OCI-LY7 (cell line): Measurements from ENCODE around the gene NPAS4. TPM values are rescaled to one million over a fixed set of nuclear protein-coding genes. Genes with fewer than 3 reads are reported as not detected.
A peak's percentile ranks its signal among the peaks of the same experiment; 100 is the strongest.

ENCODE experiments used
- BruUV-seq: library from RNA; stranded (reverse); fragments of 400-500 nt; replicated peaks from 2 replicates; lab custom pipeline; 2021; lab: Mats Ljungman, UMichigan
- CTCF ChIA-PET: fragments of 300-600 bp; sonication (Branson Sonifier 250); formaldehyde crosslinking; loops from one replicate; lab custom pipeline; 2022; ENCODE audit warnings: antibody characterized with exemption; ENCODE audit not compliant: unreplicated experiment; lab: Charles Lee
- POLR2A ChIA-PET: fragments of 300-600 bp; sonication (Branson Sonifier 250); formaldehyde crosslinking; loops from one replicate; lab custom pipeline; 2022; ENCODE audit warnings: antibody characterized with exemption; lab: Charles Lee
- DNase-seq: peaks from one replicate; pipeline ENCODE4 v3.0.0-alpha.2; 2015; ENCODE audit warnings: low spot score
- H2AFZ ChIP-seq: fragments of 200-600 bp; sonication (generic), shearing (Covaris generic); 2 replicates; pipeline ENCODE4 v1.6.1; 2014; ENCODE audit warnings: mild to moderate bottlenecking, antibody characterized with exemption, low read length, moderate library complexity
- H3K27ac ChIP-seq: fragments of 200-600 bp; sonication (generic); 2 replicates; pipeline ENCODE4 v1.5.1; 2014; ENCODE audit warnings: mixed run types, low read depth, mild to moderate bottlenecking, moderate library complexity, low read length, inconsistent platforms; ENCODE audit not compliant: poor library complexity, severe bottlenecking
- H3K36me3 ChIP-seq: fragments of 200-600 bp; sonication (generic); 2 replicates; pipeline ENCODE4 v1.6.1; 2014; ENCODE audit warnings: mild to moderate bottlenecking, antibody characterized with exemption, low read length, moderate library complexity, mixed read lengths; ENCODE audit not compliant: insufficient read depth
- H3K4me1 ChIP-seq: fragments of 200-600 bp; sonication (generic); 2 replicates; pipeline ENCODE4 v1.5.1; 2014; ENCODE audit warnings: mild to moderate bottlenecking, low read length; ENCODE audit not compliant: insufficient read depth, poor library complexity, severe bottlenecking
- H3K4me2 ChIP-seq: fragments of 200-600 bp; sonication (generic); 2 replicates; pipeline ENCODE4 v1.6.1; 2014; ENCODE audit warnings: mild to moderate bottlenecking, low read length
- H3K4me3 ChIP-seq: fragments of 200-600 bp; sonication (generic); 2 replicates; pipeline ENCODE4 v1.5.1; 2014; ENCODE audit warnings: mild to moderate bottlenecking, low read depth, low read length; ENCODE audit not compliant: poor library complexity, severe bottlenecking
- H3K79me2 ChIP-seq: fragments of 200-600 bp; sonication (generic); 2 replicates; pipeline ENCODE4 v1.6.1; 2016; ENCODE audit warnings: low read depth, mild to moderate bottlenecking, low read length, moderate library complexity, mixed read lengths; ENCODE audit not compliant: insufficient read depth
- H3K9me2 ChIP-seq: fragments of 200-600 bp; sonication (generic); 2 replicates; pipeline ENCODE4 v1.6.1; 2016; ENCODE audit warnings: mild to moderate bottlenecking, low read length, mixed read lengths; ENCODE audit not compliant: insufficient read depth
- H3K9me3 ChIP-seq: fragments of 200-600 bp; sonication (generic); 2 replicates; pipeline ENCODE4 v1.6.1; 2014; ENCODE audit warnings: mild to moderate bottlenecking, mixed run types, low read length, mixed read lengths
- H4K20me1 ChIP-seq: fragments of 200-600 bp; sonication (generic); 2 replicates; pipeline ENCODE4 v1.6.1; 2014; ENCODE audit warnings: mild to moderate bottlenecking, antibody characterized with exemption, low read length, moderate library complexity, mixed read lengths; ENCODE audit not compliant: insufficient read depth
- CTCF ChIP-seq: fragments of 200-600 bp; sonication (generic); conservative IDR thresholded peaks from 2 replicates; pipeline ENCODE4 v1.5.1; 2014; ENCODE audit warnings: mild to moderate bottlenecking, antibody characterized with exemption, low read length, moderate library complexity, mixed read lengths
- EZH2phosphoT487 ChIP-seq: fragments of 200-600 bp; sonication (generic); IDR thresholded peaks from 2 replicates; pipeline ENCODE4 v1.6.1; 2018; ENCODE audit warnings: low read depth, borderline replicate concordance, mild to moderate bottlenecking, mixed run types, antibody characterized with exemption, low read length, moderate library complexity, mixed read lengths
- intact Hi-C: fragments of 100-400 bp; cut with micrococcal nuclease; formaldehyde crosslinking; loops from one replicate; pipeline ENCODE4 v1.10.0; 2022; ENCODE audit not compliant: unreplicated experiment
- total RNA-seq, 2 experiments: library from RNA; depleted of rRNA in 1 of 2; stranded (reverse); fragments of >200 nt in 1 of 2; shearing (Covaris generic) in 1 of 2; gene quantifications; 2 replicates each; pipeline ENCODE4 v1.2.3, GENCODE V29; 2014 to 2022

NPAS4 gene
- total RNA-seq, 2 experiments from 2014 or later, result not detected

DNA sequence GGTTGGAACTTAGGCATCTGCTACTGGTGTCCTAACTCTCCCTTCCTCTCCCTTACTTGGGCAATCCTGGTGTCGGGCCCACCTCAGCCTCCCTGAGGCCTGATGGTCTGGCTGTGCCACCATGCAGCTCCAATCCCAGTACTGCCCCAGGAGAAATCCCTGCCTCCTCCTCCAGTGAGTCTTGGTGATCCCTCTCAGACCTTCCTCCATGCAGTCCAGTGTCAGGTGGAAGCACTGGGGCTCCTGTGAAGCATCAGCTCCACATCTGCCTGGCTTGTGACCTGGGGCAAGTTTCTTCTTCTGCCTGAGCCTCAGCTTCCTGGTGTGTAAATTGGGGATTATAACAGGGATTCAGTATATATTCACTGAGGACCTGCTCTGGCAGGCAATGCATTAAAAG is 44.1 kb downstream of the NPAS4 start:
- ChIA-PET POLR2A (no interaction called here), CTCF (no interaction called here)
- Histone ChIP-seq H3K9me2 (no peaks in the 10 kb centered on the region), H3K79me2 (no peaks in the 10 kb centered on the region), H3K4me1 (peaks cover 36% of the 10 kb centered on the region), H2AFZ (peak overlapping the region; percentile 77), H4K20me1 (no peaks in the 10 kb centered on the region), H3K36me3 (peaks cover 9% of the 10 kb centered on the region; the same call in 1 of the 2 replicates), H3K4me2 (peak overlapping the region; percentile 90), H3K4me3 (peak overlapping the region; percentile 69), H3K27ac (peak overlapping the region; percentile 73), H3K9me3 (peaks cover 18% of the 10 kb centered on the region)
- BruUV-seq, result no TSS peak
- no peak for DNase-seq
- intact Hi-C loops, result no loop called here
- TF ChIP-seq CTCF, result no peak
- no peak for TF ChIP-seq EZH2phosphoT487

- H3K36me3 ChIP-seq, result peaks cover 9% of the 10 kb centered on the region; the same call in 1 of the 2 replicates
- H2AFZ ChIP-seq, result peak overlapping the region; percentile 77; the same call in 1 of the 2 replicates
- no peaks in the 10 kb centered on the region for H3K79me2 ChIP-seq
- H4K20me1 ChIP-seq, result no peaks in the 10 kb centered on the region
- ChIA-PET CTCF (no interaction called here), POLR2A (interaction anchor here (0.6 to 1.4 kb wide), 2 partner anchors 7 to 230 kb away, joined by 3 to 5 read pairs; no protein-coding TSS in a partner anchor)
- DNase-seq, result peak; percentile 66
- H3K4me2 ChIP-seq, result peak overlapping the region; percentile 90
- peaks cover 18% of the 10 kb centered on the region for H3K9me3 ChIP-seq
- H3K4me3 ChIP-seq, result peak overlapping the region; percentile 69
- peak overlapping the region; percentile 73 for H3K27ac ChIP-seq
- intact Hi-C loops, result no loop called here
- H3K9me2 ChIP-seq, result no peaks in the 10 kb centered on the region
- peaks cover 36% of the 10 kb centered on the region for H3K4me1 ChIP-seq
- TF ChIP-seq EZH2phosphoT487, result no peak
- no peak for TF ChIP-seq CTCF
- no TSS peak for BruUV-seq
Measured at GRCh38 chr11:66465373-66466224, 44.8 kb downstream of the NPAS4 start.
